Measurements from ENCODE around the gene ARID1B.

The ARID1B gene

DNA sequence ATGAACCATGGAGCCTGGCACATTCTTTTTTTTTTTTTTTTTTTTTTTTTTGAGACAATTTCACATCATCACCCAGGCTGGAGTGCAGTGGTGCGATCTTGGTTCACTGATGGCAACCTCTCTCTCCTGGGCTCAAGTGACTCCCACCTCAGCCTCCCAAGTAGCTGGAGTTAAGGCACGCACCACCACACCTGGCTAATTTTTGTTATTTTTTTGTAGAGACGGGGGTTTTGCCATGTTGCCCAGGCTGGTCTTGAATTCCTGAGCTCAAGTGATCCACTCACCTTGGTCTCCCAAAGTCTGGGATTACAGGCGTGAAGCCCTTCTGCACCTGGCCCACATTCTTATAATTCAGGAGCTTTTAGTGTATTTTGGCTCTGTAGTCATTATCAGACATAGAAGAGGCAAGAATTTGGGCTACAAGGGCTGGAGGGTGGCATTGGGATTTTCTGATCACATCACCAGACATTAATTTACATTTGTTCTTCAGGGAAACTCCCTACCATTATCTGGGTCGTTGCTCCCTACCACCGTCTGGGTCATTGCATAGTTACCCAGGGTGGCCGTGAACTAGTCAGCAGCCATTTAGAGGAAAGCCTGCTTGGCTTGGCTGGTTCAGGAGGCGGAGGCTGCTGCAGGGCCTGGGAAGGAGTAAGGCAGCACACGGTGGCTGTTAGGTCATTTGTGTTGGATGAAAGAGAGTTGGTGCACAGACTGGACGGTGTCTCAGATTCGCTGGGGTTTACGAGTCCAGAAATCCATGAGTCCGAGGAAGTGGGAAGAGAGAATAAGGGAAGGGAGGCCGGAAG, 17.6 kb downstream of the ARID1B start:
- DNase-seq = no peak

DNA sequence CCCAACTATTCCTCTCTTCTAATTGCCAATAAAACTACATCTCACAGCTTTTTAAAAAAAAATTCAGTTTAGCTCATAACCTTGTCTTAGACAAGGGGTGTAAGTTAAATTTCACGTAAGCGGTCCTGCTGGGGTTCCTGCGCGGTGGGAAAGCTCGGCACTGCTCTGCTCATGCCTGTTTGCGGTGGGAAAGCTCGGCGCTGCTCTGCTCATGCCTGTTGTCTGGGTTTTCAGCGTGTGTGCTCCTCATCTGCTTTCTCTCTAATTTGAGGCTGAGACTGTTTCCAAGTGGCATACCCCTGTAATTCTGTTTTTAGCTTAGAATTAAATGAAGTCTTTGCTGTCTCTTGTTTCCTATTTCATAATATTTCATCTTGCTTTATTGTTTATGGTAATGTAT, 18.6 kb downstream of the ARID1B start:
- no peak for DNase-seq

DNA sequence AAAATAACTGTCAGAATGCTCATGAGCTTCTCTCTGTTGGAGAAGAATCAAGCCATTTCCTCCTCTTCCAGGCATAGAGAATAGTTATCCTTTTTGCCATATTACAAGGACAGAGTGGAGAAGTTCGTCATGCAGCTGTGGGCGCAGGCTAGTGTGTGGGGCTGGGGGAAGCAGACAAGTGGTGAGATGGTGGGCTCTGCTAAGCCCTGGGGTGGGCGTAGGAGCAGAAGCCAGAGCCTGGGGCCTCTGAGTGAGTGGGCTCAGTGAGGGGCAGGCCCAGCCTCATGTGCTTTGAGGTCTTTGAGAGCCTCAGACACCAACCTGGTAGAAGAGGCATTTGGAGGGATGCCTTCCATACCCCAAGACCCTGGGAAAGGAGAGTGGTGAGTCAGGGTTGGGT, 19.4 kb downstream of the ARID1B start:
- no peak for DNase-seq

DNA sequence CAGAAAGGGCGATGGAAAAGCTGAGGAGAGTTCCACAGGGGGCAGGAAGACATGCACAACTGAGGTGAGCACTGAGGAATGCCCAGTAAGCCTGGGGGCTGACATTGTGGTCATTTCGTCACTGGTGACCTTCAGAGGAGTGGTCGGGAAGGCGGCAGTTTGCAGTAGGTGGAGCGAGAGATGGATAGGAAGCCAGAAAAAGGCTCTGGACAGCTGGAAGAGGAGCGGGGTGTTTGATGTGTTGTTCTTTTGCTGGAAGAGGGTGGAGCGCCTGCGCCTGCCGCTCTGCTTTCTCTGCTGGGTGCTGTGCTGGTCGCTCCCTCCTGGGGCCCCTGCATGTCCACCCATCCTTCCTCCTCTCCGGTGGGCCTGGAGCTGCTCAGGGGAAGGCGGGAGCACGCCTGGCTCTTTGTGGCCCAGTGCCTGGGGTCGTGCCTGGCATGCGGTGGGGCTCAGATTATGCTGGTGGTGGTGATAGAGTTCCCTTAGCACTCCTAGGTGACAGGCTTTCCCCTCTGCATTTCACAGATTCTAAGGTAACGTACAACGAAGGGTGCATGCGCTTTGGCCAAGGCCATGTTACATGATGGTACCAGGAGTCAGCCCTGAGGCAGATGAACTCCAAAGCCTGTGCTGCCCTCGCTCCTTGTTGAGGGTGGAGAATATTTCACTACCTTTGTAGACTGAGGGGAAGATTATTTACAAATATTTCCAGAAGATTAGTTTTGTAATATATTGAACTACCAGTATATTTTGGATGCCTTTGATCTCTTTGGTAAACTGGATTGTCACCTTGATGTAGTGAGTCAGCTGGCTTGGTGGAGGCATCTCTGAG, 20.9 kb downstream of the ARID1B start:
- DNase-seq = no peak

DNA sequence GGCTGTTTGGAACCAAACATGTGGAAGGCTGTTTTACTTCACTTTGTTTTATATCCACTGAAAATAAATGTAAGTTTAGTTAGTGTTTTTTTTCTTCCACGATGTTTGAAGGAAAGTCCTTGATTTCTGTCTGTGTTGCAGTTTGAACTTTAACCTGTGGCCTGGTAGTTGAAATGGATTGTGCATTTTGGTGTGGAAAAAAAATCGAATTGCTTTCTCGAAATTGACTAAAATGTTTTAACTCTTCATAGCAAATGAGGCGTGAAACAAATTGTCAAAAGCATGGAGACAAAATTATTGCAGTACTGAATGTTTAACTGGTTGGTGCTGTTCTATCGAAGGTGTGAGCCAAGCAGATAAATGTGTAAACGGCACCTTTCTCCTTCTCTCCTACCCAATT, 24.5 kb downstream of the ARID1B start:
- no peak for DNase-seq

DNA sequence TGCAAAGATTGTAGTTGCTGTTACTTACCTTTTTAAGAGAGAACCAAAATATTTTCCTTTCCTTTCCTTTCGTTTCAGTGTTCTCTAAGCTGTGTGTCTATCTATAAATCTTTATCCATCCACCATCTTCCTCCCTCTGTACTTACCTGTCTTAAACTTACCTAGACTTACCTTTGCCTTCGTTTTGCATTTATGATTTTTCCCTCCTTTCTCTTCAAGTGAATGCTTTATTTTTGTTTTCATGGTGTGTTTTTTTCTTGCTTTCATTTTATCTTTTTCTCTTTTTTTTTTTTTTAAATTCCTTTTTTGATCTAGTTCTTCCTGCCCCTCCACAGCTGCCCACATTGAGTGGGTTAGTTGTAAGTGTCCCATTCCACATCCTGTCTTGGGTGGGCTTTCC, 26.2 kb downstream of the ARID1B start:
- DNase-seq = no peak

DNA sequence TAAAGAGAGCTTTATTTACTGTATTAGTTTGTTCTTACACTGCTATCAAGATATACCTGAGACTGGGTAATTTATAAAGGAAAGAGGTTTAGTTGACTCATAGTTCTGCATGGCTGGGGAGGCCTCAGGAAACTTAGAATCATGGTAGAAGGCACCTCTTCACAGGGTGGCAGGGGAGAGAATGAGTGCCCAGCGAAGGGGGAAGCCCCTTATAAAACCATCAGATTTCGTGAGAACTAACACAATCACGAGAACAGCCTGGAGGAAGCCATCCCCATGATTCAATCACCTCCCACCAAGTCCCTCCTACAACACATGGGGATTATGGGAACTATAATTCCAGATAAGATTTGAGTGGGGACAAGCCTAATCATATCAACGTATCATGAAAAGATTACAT, 27.2 kb downstream of the ARID1B start:
- DNase-seq = no peak

DNA sequence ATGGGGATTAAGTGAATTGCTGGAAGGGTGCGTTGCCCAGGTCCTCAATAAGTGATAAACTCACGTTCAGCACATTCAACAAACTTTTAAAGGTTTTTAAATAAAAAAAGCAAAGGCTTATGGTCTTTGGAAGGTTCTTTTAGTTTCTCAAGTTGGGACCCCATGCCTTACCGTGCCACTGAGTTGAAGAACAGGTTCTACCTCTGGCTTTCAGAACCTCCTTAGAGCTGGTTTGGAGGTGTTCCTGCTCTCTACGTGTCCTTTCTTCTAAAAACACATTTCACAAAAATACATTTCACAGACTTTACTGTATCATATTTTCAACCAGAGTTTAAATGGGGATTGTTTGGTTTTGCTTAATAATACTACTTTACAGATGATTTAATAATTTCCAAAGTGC, 29.0 kb downstream of the ARID1B start:
- DNase-seq = no peak

DNA sequence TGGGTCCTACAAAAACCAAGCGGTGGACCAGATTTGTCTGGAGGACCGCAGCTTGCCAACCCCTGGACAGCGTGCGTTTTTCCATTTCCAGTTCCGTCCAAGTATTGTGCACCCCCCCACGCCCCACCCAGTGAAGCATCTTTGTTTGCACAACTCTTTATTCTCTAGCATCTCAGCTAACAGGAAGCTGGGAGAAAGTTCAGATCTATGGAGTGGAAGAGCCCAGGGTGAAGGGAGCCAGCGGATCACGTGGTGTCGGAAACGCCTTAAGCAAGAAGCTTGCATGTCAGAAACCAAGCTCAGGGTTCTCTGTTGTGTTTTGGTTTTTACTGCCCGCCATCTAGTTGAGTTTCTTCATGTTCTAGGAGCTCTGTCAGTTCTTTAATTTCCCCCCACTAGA, 29.9 kb downstream of the ARID1B start:
- DNase-seq = peak in 1 of 6 experiments; percentile 7

DNA sequence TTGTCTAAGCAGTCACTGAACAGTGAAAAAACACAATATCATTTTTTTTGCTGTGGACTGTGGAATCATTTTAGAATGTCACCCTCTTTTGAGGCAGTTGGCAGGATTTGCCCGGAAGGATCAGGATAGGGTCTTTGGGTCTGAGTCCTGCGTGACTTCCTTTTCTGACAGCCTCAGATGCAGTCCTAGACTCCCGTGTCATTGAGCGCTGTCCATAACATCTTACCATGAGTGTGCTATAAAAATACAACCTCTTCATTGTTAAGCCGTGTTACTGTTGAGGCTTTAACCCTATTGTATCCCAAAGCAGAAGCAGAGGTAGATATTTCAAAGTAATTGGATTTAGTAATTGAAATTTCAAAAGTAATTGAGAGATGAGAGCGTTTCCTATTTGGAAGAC, 30.6 kb downstream of the ARID1B start:
- no peak for DNase-seq

DNA sequence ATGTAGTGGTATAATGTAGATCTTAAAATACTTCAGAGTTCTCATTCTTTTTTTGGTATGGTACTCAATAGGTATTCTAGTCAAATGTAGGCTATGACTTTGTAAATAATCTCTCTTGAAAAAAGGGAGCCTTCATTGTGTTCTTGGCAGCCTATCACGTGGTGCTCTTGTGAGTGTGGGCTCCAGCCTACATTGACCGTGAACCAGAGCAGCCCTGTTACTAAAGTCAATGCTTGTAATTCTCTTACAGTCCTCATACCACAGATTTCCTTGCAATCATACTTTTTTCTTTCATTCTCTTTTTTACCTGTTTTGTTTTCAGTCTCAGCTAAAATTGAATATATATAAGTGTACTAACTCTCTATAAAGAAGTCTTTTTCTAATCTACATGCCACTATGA, 31.1 kb downstream of the ARID1B start:
- DNase-seq = no peak

DNA sequence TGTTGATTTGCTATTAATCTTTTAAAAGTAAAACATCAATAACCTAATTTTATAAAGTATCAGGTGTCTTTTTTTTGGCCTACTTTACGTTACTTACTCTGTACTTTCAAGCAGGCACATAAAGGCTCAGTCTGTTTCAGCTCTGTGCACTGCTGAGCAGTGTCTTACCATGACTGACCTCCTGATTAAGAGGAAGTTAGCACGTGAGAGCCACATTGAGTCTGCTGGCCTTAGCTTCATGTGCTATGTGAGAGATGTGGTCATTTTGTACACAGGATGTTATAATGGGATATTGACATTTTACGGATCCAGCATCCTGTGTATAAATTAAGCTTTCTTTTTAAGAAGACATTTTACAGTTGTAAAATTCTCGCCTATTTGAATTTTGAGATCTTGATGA, 31.9 kb downstream of the ARID1B start:
- no peak for DNase-seq

DNA sequence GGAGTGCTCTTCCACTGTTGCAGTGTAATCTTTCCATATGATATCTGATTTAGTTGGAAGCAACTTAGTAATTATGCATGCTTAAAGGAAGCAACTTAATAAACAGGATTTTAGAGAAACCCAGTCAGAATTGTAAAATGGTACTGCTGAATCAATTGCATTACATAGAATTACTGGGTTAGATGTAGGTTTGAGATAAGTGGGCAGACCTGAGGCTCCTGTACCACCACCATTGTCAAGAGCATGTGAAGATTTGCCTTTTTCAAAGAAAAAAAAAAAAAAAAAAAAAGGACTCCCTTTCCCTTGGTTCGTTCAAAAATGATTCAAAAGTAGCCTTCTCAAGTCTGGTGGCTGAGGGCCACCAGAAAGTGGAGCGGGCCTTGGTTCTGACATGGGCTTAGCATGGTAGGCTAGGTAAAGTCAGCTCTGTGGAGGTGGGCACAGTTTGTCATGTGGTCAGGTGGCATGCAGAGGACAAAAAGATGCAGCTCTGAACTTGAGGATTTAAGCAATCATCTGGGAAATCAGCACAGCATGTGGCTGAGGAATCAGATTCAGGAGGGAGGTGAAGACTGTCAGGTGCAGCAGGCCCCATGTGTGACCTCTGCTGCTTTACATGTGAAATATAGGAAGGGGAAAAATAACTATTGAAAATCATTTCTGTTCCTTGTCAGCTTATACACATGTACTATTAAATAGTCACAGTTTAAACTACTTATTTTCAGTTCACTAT, 32.4 kb downstream of the ARID1B start:
- DNase-seq = no peak

DNA sequence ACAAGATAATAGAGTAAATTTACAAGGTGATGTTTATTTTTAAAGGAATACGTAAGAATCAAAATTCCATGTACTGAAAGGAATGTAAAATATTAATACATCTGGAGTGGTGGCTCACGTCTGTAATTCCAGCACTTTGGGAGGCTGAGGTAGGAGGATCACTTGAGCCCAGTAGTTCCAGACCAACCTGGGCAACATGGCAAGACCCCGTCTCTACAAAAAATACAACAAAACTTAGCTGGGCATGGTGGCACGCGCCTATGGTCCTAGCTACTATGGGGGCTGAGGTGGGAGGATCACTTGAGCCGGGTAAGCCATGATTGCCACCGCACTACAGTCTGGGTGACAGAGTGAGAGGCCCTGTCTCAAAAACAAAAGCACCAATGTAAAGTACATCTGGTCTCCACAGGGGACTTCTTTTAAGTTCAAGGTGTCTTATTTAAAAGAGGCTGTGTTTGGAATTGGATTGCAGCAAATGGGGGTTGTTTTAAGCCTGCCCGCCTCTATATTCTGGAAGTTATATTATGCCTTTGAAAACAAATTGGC, 36.9 kb downstream of the ARID1B start:
- no peak for DNase-seq

DNA sequence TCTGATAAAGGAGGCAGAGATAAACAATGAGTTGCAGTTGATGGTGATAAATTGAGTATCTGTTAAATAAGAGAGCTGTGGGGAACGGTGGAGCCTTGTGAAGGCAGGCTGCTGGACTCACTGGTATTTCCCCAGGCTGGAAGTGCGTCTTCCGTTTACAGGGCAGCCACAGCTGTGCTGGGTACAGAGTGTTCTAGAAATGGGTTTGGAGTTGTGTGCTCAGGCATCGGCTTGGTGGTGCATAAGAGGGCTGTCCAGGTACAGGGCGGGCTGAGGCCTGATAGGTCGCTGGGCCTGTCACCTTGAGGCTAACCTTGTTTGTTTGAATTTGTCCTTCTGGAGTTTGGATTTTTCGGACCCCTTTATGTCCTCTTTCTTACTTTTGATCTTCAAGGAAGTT, 39.3 kb downstream of the ARID1B start:
- no peak for DNase-seq

DNA sequence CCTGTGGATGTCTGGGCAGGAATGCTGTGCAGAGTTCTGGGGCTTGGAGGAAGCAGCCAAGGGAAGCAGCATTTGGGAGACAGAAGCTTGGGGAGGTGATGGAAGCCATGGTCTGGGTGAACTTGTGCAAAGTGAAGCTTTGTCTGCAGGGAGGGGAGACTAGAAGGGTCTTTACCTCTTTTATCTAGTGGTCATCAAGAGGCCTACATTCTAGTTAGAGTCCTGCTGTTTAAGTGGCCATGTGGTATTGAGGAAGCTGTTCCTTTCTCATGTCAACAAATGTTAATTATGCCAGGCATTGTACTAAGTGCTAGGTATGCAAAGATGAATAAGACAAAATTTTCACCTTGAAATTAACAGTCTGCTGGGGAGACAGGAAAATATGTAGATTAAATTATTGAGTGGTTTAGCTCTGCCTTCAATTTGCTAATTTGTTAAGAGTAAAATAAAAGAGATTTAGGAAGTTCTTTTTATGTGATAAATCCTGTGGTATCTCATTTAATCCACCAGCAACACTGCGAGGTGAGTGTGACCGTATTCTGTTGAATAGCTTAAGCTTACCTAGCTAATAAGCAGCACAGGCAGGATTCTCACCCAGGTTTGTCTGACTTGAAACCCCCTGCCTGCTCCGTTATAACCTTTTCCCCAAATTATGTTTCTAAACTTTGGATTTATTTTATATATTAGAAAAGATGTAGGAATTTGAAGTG, 43.1 kb downstream of the ARID1B start:
- DNase-seq = no peak

DNA sequence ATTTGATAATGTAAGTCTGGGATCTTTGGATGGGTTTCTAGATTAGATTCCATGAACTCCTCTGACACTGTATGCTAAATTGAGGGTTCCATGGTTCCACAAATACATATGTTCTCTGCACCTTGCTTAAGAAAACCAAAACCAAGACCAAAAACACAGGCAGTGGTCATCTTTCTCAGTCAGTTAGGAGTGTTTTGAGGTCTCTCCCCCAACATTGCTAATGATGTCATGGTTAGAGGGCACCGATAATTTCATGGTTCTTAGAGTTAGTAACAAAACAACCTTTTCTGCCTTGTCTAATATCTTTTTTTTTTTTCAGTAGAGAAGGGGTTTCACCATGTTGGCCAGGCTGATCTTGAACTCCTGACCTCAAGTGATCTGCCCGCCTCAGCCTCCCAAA, 44.5 kb downstream of the ARID1B start:
- DNase-seq = no peak

DNA sequence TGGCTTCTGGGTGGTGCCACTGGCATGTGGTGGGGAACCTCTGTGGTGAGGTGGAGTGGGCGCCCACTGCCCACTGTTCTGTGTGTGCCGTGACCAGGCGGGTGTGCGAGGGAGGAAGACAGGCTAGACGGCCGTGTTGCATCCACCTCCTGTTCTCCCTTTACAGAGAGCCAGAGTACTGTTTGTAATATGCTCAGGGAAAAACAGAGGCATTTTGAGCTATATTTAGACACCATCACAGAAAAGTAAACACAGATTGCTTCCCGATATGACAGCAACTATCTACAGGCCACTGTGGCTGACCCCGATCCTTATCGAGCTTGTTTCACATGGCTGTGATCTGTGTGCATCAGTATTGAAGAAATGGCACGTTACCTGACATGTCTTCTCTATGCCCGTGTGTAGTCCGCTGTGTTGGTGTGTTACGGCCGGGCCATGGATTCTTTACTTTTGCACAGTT, 45.6 kb downstream of the ARID1B start:
- no peak for DNase-seq

DNA sequence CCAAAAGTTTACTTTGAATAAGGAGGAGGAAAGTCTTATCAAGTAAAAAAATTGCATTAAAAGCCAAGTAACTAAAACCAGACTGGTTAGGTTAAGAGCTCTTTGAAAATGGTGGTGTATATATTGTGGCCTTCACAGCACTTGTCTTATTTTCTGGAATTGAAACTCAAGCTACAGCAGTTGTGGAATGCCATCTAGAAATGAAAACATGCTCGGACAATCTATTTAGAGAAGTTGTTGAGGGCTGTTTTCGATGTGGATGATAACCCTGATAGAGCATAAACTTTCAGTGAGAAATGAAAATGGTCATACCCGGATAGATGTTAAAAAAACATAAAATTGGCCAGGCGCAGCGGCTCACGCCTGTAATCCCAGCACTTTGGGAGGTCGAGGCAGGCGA, 47.0 kb downstream of the ARID1B start:
- no peak for DNase-seq

DNA sequence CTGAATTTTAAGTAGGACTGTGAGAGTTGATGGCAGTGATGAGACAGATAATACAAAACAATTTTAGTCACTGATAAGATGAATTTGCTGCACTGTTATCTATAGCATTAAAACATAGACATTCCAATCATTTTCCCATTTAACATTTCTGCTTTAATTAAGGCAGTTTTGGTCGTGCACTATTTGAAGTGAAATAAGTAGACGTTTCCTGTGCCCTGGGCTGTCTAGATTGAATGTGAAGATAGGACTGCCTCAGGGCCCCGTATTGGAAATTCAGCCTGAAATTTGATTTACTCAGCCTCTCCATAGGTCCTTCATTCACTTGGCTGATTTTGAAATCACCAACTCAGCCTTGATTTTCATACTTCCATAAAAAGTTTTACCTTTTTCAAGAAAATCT, 48.3 kb downstream of the ARID1B start:
- no peak for DNase-seq

DNA sequence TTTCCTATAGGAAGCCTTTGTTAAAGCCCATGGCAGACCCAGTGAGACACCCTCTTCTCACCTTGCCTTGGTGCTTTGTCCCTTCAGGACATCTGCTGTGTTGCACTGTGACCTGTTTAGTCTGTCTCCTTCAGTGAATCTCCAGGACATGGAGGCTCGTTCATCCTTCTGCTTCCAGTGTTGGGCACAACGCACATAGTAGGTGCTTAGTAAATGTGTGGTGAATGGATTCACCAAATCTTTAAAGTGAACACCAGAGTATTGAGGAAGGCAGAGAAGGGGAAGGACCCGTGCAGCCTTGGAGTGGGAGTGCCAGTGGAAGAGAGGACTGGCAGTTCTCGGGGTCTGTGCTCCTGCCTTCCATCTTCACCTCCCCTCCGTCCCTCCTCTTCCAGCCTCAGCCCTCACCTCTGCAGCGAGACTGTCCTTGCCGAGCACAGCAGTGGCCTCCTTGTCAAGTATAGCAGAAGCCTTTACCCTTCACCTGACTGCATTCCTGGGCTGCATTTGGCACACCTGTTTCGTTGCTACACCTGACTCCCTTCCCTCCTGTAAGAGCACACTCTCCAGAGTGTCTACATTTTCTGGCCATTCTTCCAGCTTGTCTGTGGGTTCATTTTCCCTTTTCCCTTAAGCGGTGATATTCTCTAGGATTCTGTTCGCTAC, 49.2 kb downstream of the ARID1B start:
- DNase-seq = no peak

DNA sequence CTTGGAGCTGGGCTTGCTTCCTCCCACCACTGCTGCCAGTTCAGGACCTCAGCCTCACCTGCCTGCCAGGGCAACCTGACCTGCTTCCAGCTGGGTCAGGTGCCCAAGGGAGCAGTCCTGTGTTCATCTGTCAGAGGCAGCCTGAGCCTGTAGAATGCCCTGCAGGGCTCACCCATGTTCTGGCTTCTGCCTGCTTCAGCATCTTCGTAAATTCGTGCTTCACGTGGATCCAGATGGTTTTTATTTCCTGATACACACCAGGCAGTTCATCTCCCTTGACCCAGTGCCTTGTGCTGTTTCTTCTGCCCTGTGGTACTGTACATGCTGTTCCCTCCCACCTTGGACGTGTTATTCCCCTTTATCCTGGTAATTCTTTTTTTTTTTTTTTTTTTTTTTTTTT, 50.2 kb downstream of the ARID1B start:
- DNase-seq = no peak
